CMK (cell line): ENCODE data around the gene TLX2.
A peak's percentile ranks its signal among the peaks of the same experiment; 100 is the strongest.

Experiments used
- DNase-seq: peaks from one replicate; pipeline ENCODE4 v3.0.0-alpha.2; 2010; ENCODE audit warnings: low read depth

The TLX2 gene

DNA sequence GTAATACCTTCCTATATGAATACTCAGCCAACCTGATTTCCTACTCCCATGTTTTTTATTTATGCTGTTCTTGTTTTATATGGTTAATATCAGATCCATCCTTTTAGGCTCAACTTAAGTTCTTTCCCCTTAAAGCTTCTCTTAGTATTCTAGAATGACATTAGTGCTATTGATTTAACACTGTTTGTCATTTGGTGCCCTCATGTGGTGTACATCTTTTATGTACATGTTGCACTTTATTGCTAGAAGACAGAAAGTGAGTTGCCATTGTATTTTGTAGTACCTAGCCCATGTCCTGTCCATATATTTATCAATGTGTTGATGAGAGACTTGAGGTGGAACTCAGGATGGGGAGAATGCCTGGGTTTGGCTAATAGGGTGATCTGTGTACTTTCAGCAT, 18.0 kb downstream of the TLX2 start:
- no peak for DNase-seq

DNA sequence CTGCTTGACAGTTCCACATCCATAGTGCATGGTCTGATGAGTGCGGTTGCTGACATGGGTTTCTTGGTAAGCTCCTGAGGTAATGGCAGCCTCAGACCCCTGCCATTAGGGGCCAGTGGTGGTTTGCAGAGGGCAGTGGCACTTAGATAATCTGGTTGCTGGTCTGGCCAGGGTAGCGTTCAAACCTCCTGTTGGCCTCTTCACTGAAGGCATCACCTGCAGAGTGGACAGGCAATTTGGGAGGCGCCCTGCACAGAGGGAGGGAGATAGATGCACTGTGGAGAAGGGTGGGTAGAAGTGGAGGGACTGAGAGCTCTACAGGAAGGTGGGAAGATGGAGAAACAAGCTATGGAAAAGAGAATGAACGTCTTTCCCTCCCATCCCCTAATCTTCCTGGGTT, 19.2 kb downstream of the TLX2 start:
- DNase-seq, result no peak

DNA sequence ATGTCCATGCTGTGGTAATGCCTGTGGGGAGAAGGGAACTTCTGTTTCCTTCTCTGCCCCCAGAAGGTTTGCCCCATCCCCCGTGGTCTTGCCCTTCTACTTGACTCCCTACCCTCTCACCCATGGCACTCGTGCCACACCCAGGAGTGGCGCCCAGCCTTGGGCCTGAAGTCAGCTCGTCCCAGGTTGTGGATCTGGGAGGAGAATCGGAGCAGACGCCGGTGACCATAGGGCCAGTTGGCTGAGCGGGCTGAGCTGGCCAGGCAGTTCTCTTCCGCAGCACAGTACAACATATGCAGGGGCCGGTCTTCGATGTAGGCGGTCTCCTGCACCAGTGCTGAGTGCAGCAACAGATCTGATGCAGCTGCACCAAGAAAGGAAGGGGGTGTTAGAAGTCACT, 20.2 kb downstream of the TLX2 start:
- no peak for DNase-seq

DNA sequence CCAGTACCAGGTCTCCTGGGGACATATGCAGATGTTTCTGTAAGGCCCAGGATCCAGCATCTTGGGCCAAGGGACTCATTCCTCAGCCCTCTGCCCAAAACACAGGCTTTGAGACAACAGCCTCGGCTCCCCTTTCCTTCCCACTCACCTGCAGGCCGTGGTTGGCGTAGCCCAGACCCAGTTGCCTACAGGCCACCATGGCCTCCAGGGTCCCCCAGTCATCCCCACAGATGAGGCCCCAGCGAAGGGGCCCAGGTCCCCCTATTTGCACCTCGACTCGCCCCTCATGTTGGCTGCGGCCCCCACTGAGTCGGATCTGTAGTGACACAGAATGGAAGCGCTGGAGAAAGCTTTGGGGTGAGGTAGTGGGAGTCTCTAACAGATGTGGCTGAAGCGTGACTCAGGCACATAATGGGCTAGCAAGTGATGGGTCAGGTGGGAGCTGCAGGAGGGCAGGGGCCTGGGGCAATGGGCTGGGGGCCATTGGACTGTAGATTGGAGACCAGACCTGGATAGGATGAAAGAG, 21.3 kb downstream of the TLX2 start:
- no peak for DNase-seq

DNA sequence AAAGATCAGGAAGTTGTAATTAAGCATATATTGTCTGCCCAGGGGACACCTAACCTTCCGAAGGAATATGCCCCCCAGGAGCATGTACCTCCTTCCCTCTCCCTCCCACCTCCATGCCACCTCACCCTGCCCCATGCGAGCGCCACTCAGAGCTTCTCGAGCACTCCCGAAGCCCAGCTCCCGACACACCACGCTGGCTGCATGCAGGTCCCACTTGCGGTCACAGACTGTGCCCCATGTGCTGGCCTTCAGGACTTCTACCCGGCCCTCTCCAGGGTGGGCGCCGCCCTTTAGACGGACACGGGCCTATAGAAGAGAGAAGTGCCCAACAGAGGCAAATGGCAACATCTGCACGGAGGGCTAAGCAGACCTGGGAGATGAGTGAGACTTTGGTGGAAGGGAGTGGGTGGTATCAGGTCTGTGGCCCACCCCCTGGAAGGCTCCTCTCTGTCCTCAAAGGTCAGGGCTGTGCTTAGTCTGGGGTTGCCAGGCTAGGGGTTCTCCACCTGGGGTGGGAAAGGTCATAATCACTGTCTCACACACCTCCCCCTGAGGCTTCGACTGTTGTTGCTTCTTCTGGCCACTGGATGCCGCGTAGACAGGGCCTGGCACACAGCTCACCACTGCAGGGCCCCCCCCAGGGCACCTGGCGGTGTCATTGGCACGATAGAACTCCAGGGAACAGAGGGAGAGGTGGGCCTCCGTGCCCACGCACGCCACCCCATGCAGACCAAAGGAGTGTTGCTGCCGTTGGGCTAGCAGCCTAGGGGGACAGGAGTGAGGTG, 22.1 kb downstream of the TLX2 start:
- no peak for DNase-seq

DNA sequence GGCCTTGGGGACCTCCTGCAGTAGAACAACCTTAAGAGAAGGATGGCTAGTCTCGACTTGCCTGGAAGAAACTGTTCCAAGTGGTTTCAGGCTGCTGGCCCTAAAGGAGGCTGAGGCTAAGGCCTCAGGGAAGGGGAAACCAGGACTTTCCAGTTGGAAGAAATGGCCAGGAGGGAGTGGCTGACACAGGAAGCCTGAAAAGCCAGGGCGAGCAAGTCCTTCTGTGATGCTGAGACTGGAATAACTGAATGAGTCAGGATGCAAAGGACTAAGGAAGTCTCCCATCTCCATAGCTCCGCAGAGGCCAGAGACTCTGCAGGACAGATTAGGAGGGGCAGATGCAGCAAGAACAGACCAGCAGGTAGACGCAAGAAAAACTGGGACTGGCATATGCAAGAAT, 22.9 kb downstream of the TLX2 start:
- DNase-seq, result no peak

DNA sequence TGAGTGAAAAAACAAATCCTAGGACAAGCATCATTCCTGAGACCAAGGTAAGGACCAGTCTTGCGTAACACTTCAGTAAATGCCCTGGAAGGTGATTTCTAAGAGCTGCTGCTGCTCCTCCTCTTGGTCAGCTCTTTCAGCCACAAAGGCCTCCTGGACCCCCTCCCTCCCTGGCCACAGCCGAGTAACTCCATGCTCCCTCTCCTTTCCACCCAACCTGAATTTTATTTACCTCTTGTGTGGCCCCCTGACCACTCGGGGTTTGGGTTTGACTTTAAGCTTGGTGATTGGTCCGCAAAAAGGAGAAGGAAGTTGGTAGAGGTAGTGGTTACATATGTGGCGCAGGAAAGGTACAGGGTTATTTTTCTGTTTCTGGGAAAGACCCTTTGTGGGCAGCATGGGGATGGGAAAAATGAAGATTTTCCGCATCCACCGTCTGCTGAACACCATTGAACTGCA, 24.7 kb downstream of the TLX2 start:
- DNase-seq, result no peak

DNA sequence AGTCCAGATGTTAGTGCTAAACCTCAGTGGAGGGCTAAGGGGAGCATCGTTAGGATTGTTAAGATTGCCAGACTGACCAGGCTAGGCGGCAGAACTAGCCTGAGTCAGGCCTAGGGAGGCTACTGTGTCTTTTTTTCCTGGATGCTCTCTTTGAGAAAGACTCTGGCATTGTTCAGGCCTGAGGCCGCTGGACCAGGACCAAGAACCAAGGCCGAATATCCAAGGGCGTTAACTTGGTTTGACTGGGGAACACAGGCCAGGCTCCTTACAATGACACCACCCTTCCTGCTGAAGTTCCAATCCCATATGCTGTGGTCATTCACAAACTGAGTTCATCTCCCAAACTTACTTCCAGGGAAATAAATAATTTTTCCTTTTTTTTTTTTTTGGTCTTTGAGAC, 26.0 kb downstream of the TLX2 start:
- DNase-seq, result no peak

DNA sequence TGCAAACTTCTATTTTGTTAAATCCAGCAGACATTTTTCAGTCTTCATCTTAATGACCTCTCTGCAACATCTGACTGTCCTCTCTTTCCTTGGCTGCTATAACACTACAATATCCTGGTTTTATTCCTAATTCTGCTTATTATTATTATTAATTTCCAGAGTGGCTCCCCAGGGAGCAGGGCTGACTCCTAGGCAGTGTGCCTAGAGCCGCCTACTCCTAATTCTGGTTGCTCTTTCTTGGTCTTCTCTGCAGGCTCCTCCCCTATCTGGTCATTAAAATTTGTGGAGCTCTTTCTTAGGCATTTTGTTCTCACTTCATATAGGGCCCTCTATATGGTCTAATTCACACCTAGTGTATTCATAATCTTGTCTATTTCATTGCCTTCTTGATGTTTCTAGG, 28.7 kb downstream of the TLX2 start:
- DNase-seq, result no peak

DNA sequence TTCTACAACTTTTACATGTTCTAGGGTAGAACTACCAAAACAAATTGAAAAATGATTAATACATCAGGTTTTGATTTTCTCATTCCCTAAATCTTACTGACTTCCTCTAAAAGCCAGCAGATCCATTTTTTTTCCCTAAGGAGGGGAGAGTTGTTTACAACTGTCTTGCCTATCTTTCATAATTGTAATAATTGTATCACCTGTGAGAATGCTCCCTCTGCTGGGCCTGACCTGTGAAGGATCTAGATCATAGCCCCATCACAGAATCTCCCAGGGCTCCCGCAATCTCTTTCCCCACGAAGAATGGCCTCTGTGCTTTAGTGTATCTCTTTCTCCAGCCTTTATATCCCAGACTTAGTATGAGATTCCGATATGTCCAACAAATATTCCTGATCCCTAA, 30.4 kb downstream of the TLX2 start:
- no peak for DNase-seq

DNA sequence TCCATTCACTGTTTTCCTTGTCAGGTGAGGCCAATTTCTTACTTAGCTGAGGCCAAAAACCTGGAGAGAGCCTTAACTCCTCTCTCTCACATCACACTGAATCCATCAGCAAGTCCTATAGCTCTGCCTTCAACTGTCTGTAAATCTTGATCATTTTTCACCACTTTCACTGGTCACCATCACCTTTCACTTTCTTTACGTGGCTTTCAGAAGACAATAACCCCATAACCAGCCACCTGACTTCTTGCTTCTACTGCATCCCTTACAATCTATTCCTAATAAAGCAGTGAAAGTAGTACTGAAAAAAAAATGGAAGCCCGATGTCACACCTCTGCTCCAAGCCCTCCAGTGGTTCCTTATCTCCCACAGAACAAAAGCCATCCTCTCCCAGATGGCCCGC, 31.8 kb downstream of the TLX2 start:
- no peak for DNase-seq

DNA sequence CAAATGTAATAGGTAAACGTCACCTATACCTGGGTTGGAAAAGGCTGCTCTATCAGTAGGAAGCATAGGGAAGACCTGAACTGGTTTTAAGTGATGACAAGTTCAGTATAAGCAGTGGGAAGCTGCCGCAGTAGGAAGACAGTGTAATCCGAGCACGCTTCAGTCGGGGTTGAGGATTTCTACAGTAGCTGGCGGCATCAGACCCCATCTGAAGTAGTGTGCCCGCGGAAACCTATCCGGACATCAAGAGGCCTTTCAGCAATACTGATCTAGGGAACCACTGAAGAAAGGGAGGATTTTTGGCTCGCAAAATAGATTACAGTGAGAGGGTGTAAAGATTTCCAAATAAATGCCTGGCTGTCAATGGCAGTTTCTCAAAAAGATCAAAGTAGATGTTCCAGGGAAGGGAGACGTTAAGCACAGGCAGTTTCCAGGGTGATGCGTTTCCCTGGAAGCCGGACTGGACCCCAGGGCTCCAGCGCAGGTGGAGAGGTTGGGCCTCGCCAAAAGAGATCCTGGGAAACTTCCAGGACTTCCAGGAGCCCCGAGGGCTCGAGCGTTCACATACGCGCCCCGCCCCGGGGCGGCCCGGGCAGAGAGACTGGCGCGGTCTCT, 34.1 kb downstream of the TLX2 start:
- DNase-seq, result no peak

DNA sequence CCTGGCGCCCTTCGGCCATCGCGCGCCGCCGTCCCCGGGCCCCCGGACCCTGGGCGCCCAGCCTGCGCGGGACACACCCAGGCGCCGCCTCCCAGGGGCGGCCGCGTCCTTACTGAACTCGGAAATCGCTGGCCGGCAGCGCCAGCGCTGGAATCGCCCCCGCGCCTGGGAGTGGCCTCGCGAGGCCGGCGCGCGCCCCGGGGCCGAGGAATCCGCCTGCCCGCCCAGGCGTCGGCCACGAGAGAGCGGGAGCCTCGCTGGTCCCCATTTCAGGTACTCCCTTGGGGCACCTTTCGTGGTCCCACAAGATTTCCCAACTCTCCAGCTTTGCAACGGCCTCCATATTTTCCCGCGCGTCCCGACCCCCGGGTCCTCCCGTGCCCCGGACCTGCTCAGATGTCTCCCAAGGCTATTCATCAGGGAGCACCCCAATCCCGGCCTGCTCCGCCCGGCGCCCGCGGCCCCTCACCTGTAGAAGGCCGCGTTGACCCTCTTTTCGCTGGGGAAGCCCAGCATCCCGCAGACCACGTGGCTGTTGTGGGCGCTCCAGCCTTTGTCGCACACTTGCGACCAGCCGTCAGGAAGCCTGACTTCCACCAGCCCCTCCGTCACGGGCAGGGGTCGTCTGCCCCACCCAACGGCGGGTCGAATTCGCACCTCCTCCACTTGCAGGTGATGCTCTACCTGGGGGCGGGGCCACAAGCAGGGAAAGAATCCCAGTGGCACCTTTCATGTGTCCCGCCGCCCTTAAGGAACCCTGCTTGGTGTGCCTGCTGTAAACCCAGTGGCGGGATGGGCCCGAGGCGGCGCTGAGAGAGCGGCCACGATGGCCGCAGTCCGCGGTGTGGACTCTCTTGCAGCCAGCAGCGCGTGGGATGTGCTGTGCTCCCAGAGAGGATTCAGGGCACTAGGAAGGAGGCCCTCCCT, 34.9 kb downstream of the TLX2 start:
- no peak for DNase-seq

DNA sequence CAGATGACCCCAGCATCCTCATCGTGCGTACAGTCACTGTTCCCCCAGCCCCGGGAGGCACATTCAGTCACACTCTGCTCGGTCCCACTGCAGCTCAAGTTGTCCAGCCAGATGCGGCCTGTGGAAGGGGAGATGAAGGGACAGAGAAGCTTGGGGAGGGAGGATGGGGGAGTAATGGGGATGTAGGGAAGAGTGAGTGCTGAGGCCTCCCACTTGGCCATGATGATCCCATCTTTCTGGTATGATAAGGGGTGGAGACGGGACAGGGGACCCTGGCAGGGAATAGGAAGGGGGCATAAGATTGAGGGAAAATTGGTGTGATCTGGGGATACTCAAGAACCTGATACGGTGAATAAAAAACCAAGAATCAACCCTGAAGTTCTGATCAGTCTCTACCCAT, 36.0 kb downstream of the TLX2 start:
- no peak for DNase-seq

DNA sequence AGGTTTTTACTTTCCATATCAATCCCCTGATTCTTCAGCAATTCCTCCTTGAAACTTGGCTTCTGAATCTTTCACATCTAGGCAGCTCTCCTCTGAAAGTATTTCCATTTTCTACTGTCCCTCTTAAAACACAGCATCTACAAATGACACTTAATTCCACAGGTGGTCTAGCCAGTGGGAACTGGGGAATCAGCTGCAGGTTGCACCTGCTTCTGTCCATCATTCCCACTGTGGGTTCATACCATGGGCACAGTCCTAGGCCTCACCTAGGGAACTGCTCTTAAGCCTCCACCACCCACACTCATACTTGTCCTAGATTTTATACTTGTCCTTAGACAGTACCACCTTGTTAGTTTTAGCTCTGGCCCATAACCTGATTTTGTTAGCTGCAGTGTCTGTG, 37.3 kb downstream of the TLX2 start:
- no peak for DNase-seq

DNA sequence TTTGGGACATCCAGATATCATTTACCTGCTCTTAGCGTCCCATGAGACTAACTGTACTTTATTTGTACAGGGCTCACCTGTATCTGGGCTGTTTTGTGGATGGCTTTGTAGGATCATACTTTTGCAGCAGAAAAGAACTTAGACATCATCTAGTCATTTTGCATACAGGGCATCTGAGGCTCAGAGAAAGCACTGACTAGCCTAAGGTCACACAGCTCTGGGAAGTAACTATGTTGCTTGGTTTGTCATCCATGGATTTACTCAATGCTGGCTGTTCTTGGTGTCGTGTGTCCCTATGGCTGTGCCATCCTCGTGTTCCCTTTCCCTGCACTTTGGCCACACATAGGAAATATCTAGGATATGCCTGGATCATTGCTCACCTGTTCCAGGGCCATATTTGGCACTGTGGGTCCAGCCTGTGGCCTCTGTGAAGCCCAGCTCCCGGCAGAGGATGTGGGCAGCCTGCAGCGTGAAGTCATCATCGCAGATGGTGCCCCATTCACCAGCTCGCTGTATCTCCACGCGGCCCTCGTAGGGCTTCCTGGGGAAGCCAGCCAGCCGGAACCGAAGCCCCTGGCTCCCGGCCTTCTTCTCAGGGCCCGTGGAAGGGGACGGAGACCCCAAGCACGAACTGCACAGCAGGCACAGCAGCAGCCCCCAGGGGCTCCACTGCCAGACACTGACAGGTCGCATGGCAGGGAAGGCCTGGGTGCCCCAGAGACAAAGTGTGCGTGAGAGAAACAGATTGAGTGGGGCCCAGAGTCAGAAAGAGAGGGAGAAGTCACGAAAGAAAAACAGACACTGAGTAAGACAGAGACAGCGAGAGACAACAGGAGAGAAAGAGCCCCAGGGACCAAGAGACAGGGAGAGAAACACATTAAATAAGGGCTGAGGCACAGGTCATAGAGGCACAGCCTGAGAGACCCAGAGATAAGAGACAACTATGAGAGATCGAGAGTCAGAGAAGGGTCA, 38.0 kb downstream of the TLX2 start:
- DNase-seq, result no peak

DNA sequence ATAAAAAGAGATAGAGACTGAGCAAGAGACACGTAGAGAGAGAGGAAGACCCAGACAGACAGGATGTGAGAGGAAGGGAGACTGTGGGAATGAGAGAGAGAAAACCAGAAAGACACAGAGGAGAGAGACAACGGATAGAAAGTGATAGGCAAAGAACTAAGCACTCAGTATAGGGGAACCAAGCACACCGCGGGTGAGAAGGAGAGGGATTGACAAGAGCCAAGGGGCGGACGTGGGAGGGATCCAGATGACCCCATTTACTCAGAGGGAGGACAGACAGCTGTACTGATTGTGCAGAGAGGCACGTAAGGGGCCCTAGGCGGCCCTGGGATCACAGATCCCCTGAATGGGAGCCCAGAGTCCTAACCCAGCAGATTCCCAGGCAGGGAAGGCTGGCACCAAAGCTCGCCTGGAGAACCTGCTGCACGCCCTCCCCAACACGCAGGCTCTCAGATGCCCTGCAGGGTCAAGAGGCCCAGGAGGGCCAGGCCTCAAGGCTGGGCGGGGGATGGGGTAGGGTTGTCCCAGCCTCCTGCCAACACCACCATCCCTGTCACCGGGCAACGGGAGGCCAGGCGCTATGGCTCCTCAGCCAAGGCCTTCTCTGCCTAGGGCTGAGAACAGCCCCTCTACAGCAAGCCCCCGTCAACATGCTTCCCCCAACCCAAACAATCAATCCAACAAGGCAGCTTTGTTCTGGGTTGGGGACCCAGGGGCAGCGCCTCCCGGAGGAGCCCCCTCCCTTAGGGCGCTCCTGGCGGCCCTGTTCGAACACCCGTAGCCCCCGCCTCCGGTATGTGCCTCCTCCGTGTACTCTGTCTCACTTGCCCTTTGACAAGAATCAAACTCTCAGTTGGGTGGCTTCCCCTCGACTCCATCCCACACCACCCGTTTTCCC, 38.9 kb downstream of the TLX2 start:
- no peak for DNase-seq

DNA sequence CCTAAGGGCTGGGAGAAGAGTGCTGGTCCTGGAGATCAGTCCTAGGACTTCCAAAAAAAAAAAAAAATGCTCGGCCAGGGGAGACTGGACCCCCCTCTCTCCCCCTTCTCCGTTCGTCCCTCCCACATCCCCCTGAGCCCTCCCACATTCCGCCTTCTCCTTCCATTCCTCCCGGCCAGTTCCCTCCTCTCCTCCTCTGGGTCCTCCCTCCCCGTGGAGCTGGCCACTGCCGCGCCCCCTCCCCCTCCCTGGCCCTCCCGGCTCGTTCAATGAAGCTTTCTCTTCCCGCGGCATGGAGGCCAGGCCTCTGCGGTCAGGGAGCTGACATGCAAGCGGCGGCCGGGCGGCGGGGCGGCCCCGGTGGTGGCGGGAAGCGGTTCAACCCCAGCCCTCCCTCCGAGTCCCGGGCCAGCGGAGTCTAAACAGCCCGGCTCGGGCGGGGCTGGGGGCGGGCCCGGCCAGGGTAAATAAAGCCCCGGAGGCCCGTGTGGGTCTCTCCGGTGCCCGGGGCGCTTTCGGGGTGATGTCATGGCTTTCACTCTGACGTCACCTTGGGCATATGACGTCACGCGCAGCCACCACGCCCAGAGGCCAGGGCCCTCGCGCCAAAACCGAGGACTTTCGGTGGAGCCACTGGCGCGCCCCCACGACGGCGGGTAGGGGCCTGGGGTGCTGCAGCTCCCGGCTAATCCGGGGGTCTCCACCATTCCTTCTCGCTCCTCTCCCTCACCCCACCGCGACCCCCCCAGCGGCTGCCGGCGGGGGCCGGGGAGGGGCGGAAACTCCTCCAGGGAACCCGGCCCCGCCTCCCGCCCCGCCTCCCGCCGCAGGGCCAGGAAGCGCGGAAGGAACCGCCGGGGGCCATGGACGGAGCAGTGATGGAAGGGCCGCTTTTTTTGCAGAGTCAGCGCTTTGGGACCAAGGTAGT, 39.9 kb downstream of the TLX2 start, which contains the start of the genes DOK1 and LOXL3:
Gene DOK1 (plus strand): TSS at position 829 of the 928 bp plus-strand sequence. CDS start 35 bp downstream, at position 864.
Gene LOXL3 (minus strand): TSS at position 51 of the 928 bp plus-strand sequence. CDS start 1,308 bp downstream, outside the sequence.
- DNase-seq, result peak; percentile 76
